Immature natural killer cell (primary cell): Measurements from ENCODE around the gene LRAT. TPM values are rescaled to one million over a fixed set of nuclear protein-coding genes. Genes with fewer than 3 reads are reported as not detected.
A peak's percentile ranks its signal among the peaks of the same experiment; 100 is the strongest.
"Not testable (repeated sequence)": the region's sequence is repeated elsewhere in the genome, so short reads cannot be mapped to it uniquely, and the experiment has no call there.

Experiments used
- DNase-seq, 3 donors: peaks; one replicate each; pipeline ENCODE4 v3.0.0; 2022; ENCODE audit warnings: mixed read lengths in 1 of 3
- H3K27ac Mint-ChIP-seq, 6 donors: one replicate each; pipeline ENCODE4 v1.8.0; 2020; ENCODE audit warnings: mixed read lengths in 6 of 6, mild to moderate bottlenecking in 5 of 6, inconsistent platforms in 4 of 6, moderate library complexity in 3 of 6
- H3K27me3 Mint-ChIP-seq, 3 donors: one replicate each; pipeline ENCODE4 v1.8.0; 2020 to 2021; ENCODE audit warnings: low read depth in 3 of 3, mild to moderate bottlenecking in 3 of 3, mixed read lengths in 3 of 3, moderate library complexity in 3 of 3, inconsistent platforms in 1 of 3
- H3K36me3 Mint-ChIP-seq, 3 donors: one replicate each; pipeline ENCODE4 v1.8.0; 2020; ENCODE audit warnings: mixed read lengths in 3 of 3, inconsistent platforms in 2 of 3, mild to moderate bottlenecking in 2 of 3
- H3K4me1 Mint-ChIP-seq, 2 donors: one replicate each; pipeline ENCODE4 v1.8.0; 2020; ENCODE audit warnings: inconsistent platforms in 2 of 2, mild to moderate bottlenecking in 2 of 2, mixed read lengths in 2 of 2, moderate library complexity in 1 of 2
- H3K4me3 Mint-ChIP-seq, 5 donors: one replicate each; pipeline ENCODE4 v1.8.0; 2020; ENCODE audit warnings: mild to moderate bottlenecking in 5 of 5, mixed read lengths in 5 of 5, inconsistent platforms in 3 of 5, moderate library complexity in 3 of 5
- H3K9me3 Mint-ChIP-seq, 6 donors: one replicate each; pipeline ENCODE4 v1.8.0; 2020; ENCODE audit warnings: mild to moderate bottlenecking in 6 of 6, mixed read lengths in 6 of 6, inconsistent platforms in 4 of 6, moderate library complexity in 3 of 6
- polyA plus RNA-seq, 3 donors: library from polyadenylated mRNA; unstranded; fragments of 300-500 nt; fragmentation: Illumina TruSeq; gene quantifications; one replicate each; pipeline ENCODE4 v1.2.3, GENCODE V29; 2021

The LRAT gene
- not detected for polyA plus RNA-seq

- Mint-ChIP-seq H3K9me3 (peaks cover 0 to 11% (median 3%) of the 10 kb centered on the region in 6 donors), H3K4me3 (peak within 1 kb of the TSS; percentile 73 to 83 (median 77)), H3K27me3 (peaks cover 10 to 16% (median 15%) of the 10 kb centered on the region in 3 donors), H3K36me3 (no peaks in the 10 kb centered on the region), H3K4me1 (peaks cover 7 to 10% of the 10 kb centered on the region in 2 donors), H3K27ac (no peak within 1 kb of the TSS)
- DNase-seq = no peak
Measured at GRCh38 chr4:154743683-154744340, at the start of gene LRAT. LRAT (plus strand) TSS chr4:154744000; CDS start chr4:154744327, 327 bp downstream.

GRCh38 chr4:154707877-154708276, 35.9 kb upstream of the LRAT start:
- Mint-ChIP-seq H3K27ac (no peak overlapping the region), H3K4me1 (no peaks in the 10 kb centered on the region), H3K4me3 (no peak overlapping the region), H3K27me3 (peaks cover 0 to 3% (median 0%) of the 10 kb centered on the region in 3 donors), H3K9me3 (peaks cover 0 to 9% (median 4%) of the 10 kb centered on the region in 6 donors), H3K36me3 (no peaks in the 10 kb centered on the region)
- no peak for DNase-seq

- peaks cover 0 to 6% (median 1%) of the 10 kb centered on the region in 6 donors for H3K9me3 Mint-ChIP-seq
- no peaks in the 10 kb centered on the region for H3K36me3 Mint-ChIP-seq
- DNase-seq = no peak
- no peak overlapping the region for H3K27ac Mint-ChIP-seq
- H3K4me1 Mint-ChIP-seq = no peaks in the 10 kb centered on the region
- peaks cover 0 to 4% (median 0%) of the 10 kb centered on the region in 3 donors for H3K27me3 Mint-ChIP-seq
- H3K4me3 Mint-ChIP-seq = no peak overlapping the region
Measured at GRCh38 chr4:154709550-154709949, 34.2 kb upstream of the LRAT start.

- H3K36me3 Mint-ChIP-seq = no peaks in the 10 kb centered on the region
- DNase-seq = no peak
- no peak overlapping the region for H3K27ac Mint-ChIP-seq
- no peak overlapping the region for H3K4me3 Mint-ChIP-seq
- H3K4me1 Mint-ChIP-seq = no peaks in the 10 kb centered on the region
- peaks cover 0 to 9% (median 2%) of the 10 kb centered on the region in 6 donors for H3K9me3 Mint-ChIP-seq
- H3K27me3 Mint-ChIP-seq = peaks cover 0 to 4% (median 4%) of the 10 kb centered on the region in 3 donors
Measured at GRCh38 chr4:154711522-154711921, 32.3 kb upstream of the LRAT start.

- H3K27me3 Mint-ChIP-seq = peaks cover 0 to 5% (median 3%) of the 10 kb centered on the region in 3 donors
- H3K4me3 Mint-ChIP-seq = no peak overlapping the region
- H3K4me1 Mint-ChIP-seq = no peaks in the 10 kb centered on the region
- H3K27ac Mint-ChIP-seq = no peak overlapping the region
- peaks cover 0 to 9% (median under 1%) of the 10 kb centered on the region in 6 donors for H3K9me3 Mint-ChIP-seq
- no peaks in the 10 kb centered on the region for H3K36me3 Mint-ChIP-seq
- DNase-seq = no peak
Measured at GRCh38 chr4:154714339-154715040, 29.3 kb upstream of the LRAT start.

GRCh38 chr4:154719087-154719486, 24.7 kb upstream of the LRAT start:
- no peaks in the 10 kb centered on the region for H3K4me1 Mint-ChIP-seq
- no peak for DNase-seq
- no peak overlapping the region for H3K27ac Mint-ChIP-seq
- no peak overlapping the region for H3K4me3 Mint-ChIP-seq
- H3K9me3 Mint-ChIP-seq = peaks cover 0 to 9% (median 2%) of the 10 kb centered on the region in 6 donors
- peaks cover 0 to 5% (median 1%) of the 10 kb centered on the region in 3 donors for H3K27me3 Mint-ChIP-seq
- no peaks in the 10 kb centered on the region for H3K36me3 Mint-ChIP-seq

GRCh38 chr4:154720123-154720522, 23.7 kb upstream of the LRAT start:
- no peak overlapping the region for H3K4me3 Mint-ChIP-seq
- no peak overlapping the region for H3K27ac Mint-ChIP-seq
- H3K4me1 Mint-ChIP-seq = no peaks in the 10 kb centered on the region
- peaks cover 0 to 9% (median 3%) of the 10 kb centered on the region in 6 donors for H3K9me3 Mint-ChIP-seq
- no peaks in the 10 kb centered on the region for H3K36me3 Mint-ChIP-seq
- no peak for DNase-seq
- H3K27me3 Mint-ChIP-seq = peaks cover 0 to 5% (median 1%) of the 10 kb centered on the region in 3 donors

DNA sequence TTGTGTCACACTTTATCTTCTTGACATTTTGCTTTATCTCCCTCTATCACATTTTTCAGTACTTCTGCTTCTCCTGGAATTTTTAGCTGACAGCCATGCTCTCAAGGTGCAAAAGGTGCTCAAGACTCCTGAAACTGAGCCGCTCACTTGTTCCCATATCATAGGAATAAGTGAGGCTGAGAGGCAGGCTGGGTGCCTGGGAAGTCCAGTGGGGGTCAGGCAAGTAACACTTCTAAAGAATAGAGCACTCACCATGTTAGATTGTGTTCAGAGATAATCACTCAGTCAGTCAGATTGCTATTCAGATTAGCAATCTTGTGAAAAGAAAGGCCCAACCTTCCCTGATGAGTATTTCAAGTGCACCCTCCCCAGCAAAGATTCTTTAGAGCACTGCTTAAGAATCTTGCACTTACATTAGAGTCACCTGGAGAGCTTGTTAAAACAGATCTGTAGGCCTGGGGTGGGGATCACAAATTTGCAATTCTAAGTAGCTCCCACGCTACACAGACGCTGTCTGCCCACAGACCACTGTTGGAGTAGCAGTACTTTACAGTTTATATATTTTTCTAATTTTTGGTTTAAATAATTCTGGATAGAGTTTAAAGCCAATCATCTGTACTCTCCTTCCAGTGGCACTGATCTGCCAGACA, 23.1 kb upstream of the LRAT start:
- H3K27ac Mint-ChIP-seq = no peak overlapping the region
- no peak overlapping the region for H3K4me3 Mint-ChIP-seq

DNA sequence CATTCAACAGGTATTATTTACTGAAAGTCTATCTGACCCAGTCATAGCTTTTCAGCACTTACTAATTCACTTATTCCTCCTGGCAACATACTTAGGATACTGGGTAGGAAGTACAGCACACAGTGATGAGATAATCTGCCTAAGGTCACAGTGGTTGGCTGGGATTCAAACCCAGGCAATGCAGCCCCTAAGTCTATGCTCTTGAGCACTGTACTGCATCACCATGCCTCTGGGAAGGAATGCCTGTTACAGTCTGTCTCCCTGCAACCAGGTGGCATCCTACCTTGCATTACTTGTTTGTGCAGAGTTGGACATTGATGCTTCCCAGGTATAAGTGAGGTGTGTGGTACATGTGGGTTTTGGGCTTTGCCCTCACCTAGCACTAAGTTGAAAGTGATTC, 21.5 kb upstream of the LRAT start:
- no peak for DNase-seq
- Mint-ChIP-seq H3K4me1 (no peaks in the 10 kb centered on the region), H3K27me3 (peaks cover 0 to 1% (median 0%) of the 10 kb centered on the region in 3 donors), H3K27ac (no peak overlapping the region), H3K4me3 (no peak overlapping the region), H3K9me3 (peaks cover 0 to 5% (median 0%) of the 10 kb centered on the region in 6 donors), H3K36me3 (no peaks in the 10 kb centered on the region)

More for the DNA sequence above, 23.1 kb upstream of the LRAT start:
- Mint-ChIP-seq H3K9me3 (peaks cover 0 to 8% (median 3%) of the 10 kb centered on the region in 6 donors), H3K36me3 (no peaks in the 10 kb centered on the region), H3K27me3 (peaks cover 0 to 5% (median 1%) of the 10 kb centered on the region in 3 donors), H3K4me1 (no peaks in the 10 kb centered on the region)
- DNase-seq = no peak

DNA sequence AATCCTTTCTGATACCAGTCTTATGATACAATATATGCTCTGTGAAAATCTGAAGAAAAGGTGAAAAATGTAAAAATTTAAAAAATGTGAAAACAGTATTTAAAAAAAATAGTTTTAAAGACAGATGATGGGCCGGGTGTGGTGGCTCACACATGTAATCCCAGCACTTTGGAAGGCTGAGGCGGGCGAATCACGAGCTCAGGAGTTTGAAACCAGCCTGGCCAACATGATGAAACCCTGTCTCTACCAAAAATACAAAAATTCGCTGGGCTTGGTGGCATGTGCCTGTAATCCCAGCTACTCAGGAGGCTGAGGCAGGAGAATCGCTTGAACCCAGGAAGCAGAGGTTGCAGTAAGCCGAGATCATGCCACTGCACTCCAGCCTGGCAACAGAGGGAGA, 20.2 kb upstream of the LRAT start:
- H3K4me1 Mint-ChIP-seq, H3K4me3 Mint-ChIP-seq, H3K27me3 Mint-ChIP-seq, H3K36me3 Mint-ChIP-seq, DNase-seq, H3K27ac Mint-ChIP-seq, H3K9me3 Mint-ChIP-seq: not testable (repeated sequence)

DNA sequence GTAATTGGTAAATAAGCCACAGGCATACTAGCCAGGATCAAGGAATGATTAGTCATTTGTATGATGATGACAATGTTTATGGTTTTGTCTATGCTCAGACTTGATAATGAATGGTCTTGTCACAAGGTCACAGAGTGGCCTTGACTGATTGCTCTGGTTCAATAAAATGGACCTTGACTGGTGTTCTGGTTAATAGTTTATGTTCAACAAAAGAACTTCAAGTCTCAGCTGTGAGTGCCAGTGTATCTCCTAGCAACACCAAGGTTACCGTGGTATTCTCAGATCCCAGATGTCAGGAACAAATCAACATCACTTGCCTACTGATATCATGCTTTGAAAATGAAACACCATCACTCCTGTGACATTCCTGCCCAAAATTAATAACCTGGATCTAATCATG, 16.3 kb upstream of the LRAT start:
- Mint-ChIP-seq H3K4me3 (no peak overlapping the region), H3K27ac (no peak overlapping the region), H3K9me3 (peaks cover 0 to 2% (median 0%) of the 10 kb centered on the region in 6 donors), H3K36me3 (no peaks in the 10 kb centered on the region), H3K27me3 (peaks cover 0 to 3% (median 0%) of the 10 kb centered on the region in 3 donors), H3K4me1 (no peaks in the 10 kb centered on the region)
- no peak for DNase-seq

DNA sequence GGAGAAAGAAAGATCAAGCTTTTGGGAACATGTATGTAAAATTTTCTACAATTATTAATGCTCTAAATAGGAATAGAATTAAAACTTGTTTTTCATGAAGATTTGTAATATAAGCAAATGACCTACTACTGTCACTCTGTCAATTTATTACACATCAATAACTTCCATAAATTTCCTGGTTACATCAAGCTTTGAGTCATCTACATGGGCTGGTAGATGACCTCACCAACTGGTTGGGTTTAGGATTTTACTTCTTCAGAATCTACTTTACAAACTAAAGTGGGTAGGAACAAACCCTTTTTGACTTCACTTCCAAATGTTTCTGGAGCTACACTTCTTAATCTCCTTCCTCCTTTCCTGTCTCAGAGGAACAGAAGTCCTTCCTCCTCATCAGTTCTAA, 12.0 kb upstream of the LRAT start:
- no peaks in the 10 kb centered on the region for H3K36me3 Mint-ChIP-seq
- H3K9me3 Mint-ChIP-seq = peaks cover 0 to 14% (median under 1%) of the 10 kb centered on the region in 6 donors
- no peak overlapping the region for H3K4me3 Mint-ChIP-seq
- H3K4me1 Mint-ChIP-seq = no peaks in the 10 kb centered on the region
- H3K27ac Mint-ChIP-seq = no peak overlapping the region
- DNase-seq = no peak
- peaks cover 0 to 4% (median 3%) of the 10 kb centered on the region in 3 donors for H3K27me3 Mint-ChIP-seq

- Mint-ChIP-seq H3K4me3 (no peak overlapping the region), H3K36me3 (no peaks in the 10 kb centered on the region), H3K9me3 (peaks cover 0 to 14% (median 3%) of the 10 kb centered on the region in 6 donors), H3K4me1 (no peaks in the 10 kb centered on the region), H3K27me3 (peaks cover 0 to 4% (median 3%) of the 10 kb centered on the region in 3 donors), H3K27ac (no peak overlapping the region)
- DNase-seq = no peak
Measured at GRCh38 chr4:154732669-154733068, 11.1 kb upstream of the LRAT start.

DNA sequence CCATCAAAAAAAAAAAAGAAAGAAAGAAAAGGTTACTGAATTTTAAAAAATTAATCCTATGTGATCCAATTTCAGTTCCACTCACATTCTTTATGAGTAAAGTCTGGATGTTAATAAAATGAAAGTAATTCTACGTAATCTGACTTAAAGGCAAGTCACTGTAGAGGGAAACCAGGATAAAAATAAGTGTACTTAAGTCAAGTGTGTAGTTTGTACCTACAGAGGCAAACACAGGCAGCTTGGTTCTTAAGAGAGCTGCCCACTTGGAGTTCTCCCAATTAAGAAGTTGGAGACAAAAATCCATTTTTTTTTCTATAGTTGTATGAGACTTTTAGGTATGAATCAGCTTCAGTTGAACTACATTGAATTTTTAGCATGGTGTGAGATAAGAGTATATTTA, 7.0 kb upstream of the LRAT start:
- Mint-ChIP-seq H3K9me3 (peaks cover 0 to 20% (median 2%) of the 10 kb centered on the region in 6 donors), H3K36me3 (no peaks in the 10 kb centered on the region), H3K27ac (no peak overlapping the region), H3K4me3 (no peak overlapping the region), H3K27me3 (peaks cover 2 to 7% (median 4%) of the 10 kb centered on the region in 3 donors), H3K4me1 (no peaks in the 10 kb centered on the region)
- no peak for DNase-seq
